IPS-20b (cell line): ENCODE measurements around the gene RASSF1.

Experiments
- H3K27ac ChIP-seq: one replicate; pipeline ENCODE4 v1.5.1; 2013; ENCODE audit warnings: low read length
- H3K27me3 ChIP-seq: 2 replicates; pipeline ENCODE4 v1.6.1; 2013; ENCODE audit warnings: mild to moderate bottlenecking, low read length, inconsistent platforms; ENCODE audit not compliant: insufficient read depth
- H3K36me3 ChIP-seq: 2 replicates; pipeline ENCODE4 v1.6.1; 2013; ENCODE audit warnings: low read depth, mild to moderate bottlenecking, inconsistent platforms, low read length, moderate library complexity; ENCODE audit not compliant: insufficient read depth
- H3K4me1 ChIP-seq: 2 replicates; pipeline ENCODE4 v1.6.1; 2013; ENCODE audit warnings: mild to moderate bottlenecking, control low read depth, inconsistent platforms, low read length, moderate library complexity; ENCODE audit not compliant: insufficient read depth
- H3K4me3 ChIP-seq: 2 replicates; pipeline ENCODE4 v1.5.1; 2013; ENCODE audit warnings: mild to moderate bottlenecking, low read length, inconsistent platforms
- H3K9ac ChIP-seq: 2 replicates; pipeline ENCODE4 v1.6.1; 2013; ENCODE audit warnings: low read depth, mild to moderate bottlenecking, inconsistent platforms, low read length, moderate library complexity
- H3K9me3 ChIP-seq: 2 replicates; pipeline ENCODE4 v1.6.1; 2013; ENCODE audit warnings: mild to moderate bottlenecking, low read depth, low read length, inconsistent platforms; ENCODE audit not compliant: insufficient read depth

Gene RASSF1

GRCh38 chr3:50375258-50375931 lies 34.8 kb upstream of the RASSF1 start:
- no peak overlapping the region for H3K9ac ChIP-seq
- no peaks in the 10 kb centered on the region for H3K9me3 ChIP-seq
- H3K27me3 ChIP-seq: no peaks in the 10 kb centered on the region
- no peak overlapping the region for H3K4me3 ChIP-seq
- H3K4me1 ChIP-seq: peaks cover 9% of the 10 kb centered on the region; the same call in 1 of the 2 replicates
- no peak overlapping the region for H3K27ac ChIP-seq
- H3K36me3 ChIP-seq: no peaks in the 10 kb centered on the region

GRCh38 chr3:50374363-50375257 lies 34.0 kb upstream of the RASSF1 start:
- no peak overlapping the region for H3K9ac ChIP-seq
- no peaks in the 10 kb centered on the region for H3K9me3 ChIP-seq
- H3K36me3 ChIP-seq: no peaks in the 10 kb centered on the region
- peaks cover 9% of the 10 kb centered on the region; the same call in 1 of the 2 replicates for H3K4me1 ChIP-seq
- no peak overlapping the region for H3K4me3 ChIP-seq
- no peak overlapping the region for H3K27ac ChIP-seq
- no peaks in the 10 kb centered on the region for H3K27me3 ChIP-seq

- H3K4me3 ChIP-seq: no peak overlapping the region
- H3K4me1 ChIP-seq: peaks cover 9% of the 10 kb centered on the region; the same call in 1 of the 2 replicates
- H3K27ac ChIP-seq: no peak overlapping the region
Measured at GRCh38 chr3:50373146-50374051, 32.8 kb upstream of the RASSF1 start.

GRCh38 chr3:50372349-50372748 lies 31.7 kb upstream of the RASSF1 start:
- H3K4me3 ChIP-seq: no peak overlapping the region
- no peaks in the 10 kb centered on the region for H3K36me3 ChIP-seq
- H3K4me1 ChIP-seq: peaks cover 9% of the 10 kb centered on the region; the same call in 1 of the 2 replicates
- no peak overlapping the region for H3K9ac ChIP-seq
- no peaks in the 10 kb centered on the region for H3K27me3 ChIP-seq
- H3K27ac ChIP-seq: no peak overlapping the region
- H3K9me3 ChIP-seq: no peaks in the 10 kb centered on the region

More at GRCh38 chr3:50373146-50374051, 32.8 kb upstream of the RASSF1 start:
- Histone ChIP-seq H3K9me3 (no peaks in the 10 kb centered on the region), H3K36me3 (no peaks in the 10 kb centered on the region), H3K9ac (no peak overlapping the region), H3K27me3 (no peaks in the 10 kb centered on the region)

GRCh38 chr3:50371133-50371685 lies 30.6 kb upstream of the RASSF1 start:
- Histone ChIP-seq H3K9me3 (no peaks in the 10 kb centered on the region), H3K9ac (no peak overlapping the region), H3K4me1 (peaks cover 9% of the 10 kb centered on the region; the same call in 1 of the 2 replicates), H3K27ac (no peak overlapping the region), H3K27me3 (peaks cover 4% of the 10 kb centered on the region; the same call in 1 of the 2 replicates), H3K4me3 (no peak overlapping the region), H3K36me3 (no peaks in the 10 kb centered on the region)

- Histone ChIP-seq H3K27me3 (peaks cover 10% of the 10 kb centered on the region), H3K27ac (no peak overlapping the region), H3K9ac (no peak overlapping the region), H3K9me3 (no peaks in the 10 kb centered on the region), H3K4me3 (no peak overlapping the region), H3K4me1 (peaks cover 9% of the 10 kb centered on the region; the same call in 1 of the 2 replicates), H3K36me3 (no peaks in the 10 kb centered on the region)
Measured at GRCh38 chr3:50370594-50370993, 30.0 kb upstream of the RASSF1 start.

GRCh38 chr3:50369012-50369670 lies 28.5 kb upstream of the RASSF1 start:
- H3K4me3 ChIP-seq: no peak overlapping the region
- H3K9me3 ChIP-seq: no peaks in the 10 kb centered on the region
- H3K9ac ChIP-seq: no peak overlapping the region; the same call in 1 of the 2 replicates
- no peak overlapping the region for H3K27ac ChIP-seq
- peaks cover 17% of the 10 kb centered on the region for H3K27me3 ChIP-seq
- H3K4me1 ChIP-seq: peaks cover 9% of the 10 kb centered on the region; the same call in 1 of the 2 replicates
- H3K36me3 ChIP-seq: no peaks in the 10 kb centered on the region

- Histone ChIP-seq H3K27me3 (peaks cover 29% of the 10 kb centered on the region), H3K36me3 (no peaks in the 10 kb centered on the region), H3K9ac (peak overlapping the region; percentile 66; the same call in 1 of the 2 replicates), H3K4me3 (peak overlapping the region; percentile 72), H3K4me1 (no peaks in the 10 kb centered on the region), H3K27ac (no peak overlapping the region), H3K9me3 (no peaks in the 10 kb centered on the region)
Measured at GRCh38 chr3:50365842-50366220, 25.2 kb upstream of the RASSF1 start.

GRCh38 chr3:50365080-50365841 lies 24.6 kb upstream of the RASSF1 start:
- H3K9me3 ChIP-seq: no peaks in the 10 kb centered on the region
- peak overlapping the region; percentile 66; the same call in 1 of the 2 replicates for H3K9ac ChIP-seq
- H3K4me1 ChIP-seq: no peaks in the 10 kb centered on the region
- H3K36me3 ChIP-seq: no peaks in the 10 kb centered on the region
- H3K27ac ChIP-seq: no peak overlapping the region
- peaks cover 29% of the 10 kb centered on the region for H3K27me3 ChIP-seq
- H3K4me3 ChIP-seq: peak overlapping the region; percentile 72

- Histone ChIP-seq H3K36me3 (no peaks in the 10 kb centered on the region), H3K9me3 (no peaks in the 10 kb centered on the region), H3K4me1 (0 out of 2 replicates have a peak, but pooled peaks cover 2% of the 10 kb centered on the region), H3K9ac (peak overlapping the region; percentile 65; the same call in 1 of the 2 replicates), H3K27ac (no peak overlapping the region), H3K4me3 (peak overlapping the region; percentile 72; the same call in 1 of the 2 replicates), H3K27me3 (peaks cover 29% of the 10 kb centered on the region)
Measured at GRCh38 chr3:50364573-50365079, 24.0 kb upstream of the RASSF1 start.
